ENCODE results near the gene DACH1. TPM values are rescaled to one million over a fixed set of nuclear protein-coding genes. Genes with fewer than 3 reads are reported as not detected.
"Not testable (repeated sequence)": the region's sequence is repeated elsewhere in the genome, so short reads cannot be mapped to it uniquely, and the experiment has no call there.

The DACH1 gene
- total RNA-seq, 1 experiment from 2014 or later, result 1.2 TPM

- no peaks in the 10 kb centered on the region for H3K9me3 ChIP-seq
- no peaks in the 10 kb centered on the region for H3K27me3 ChIP-seq (replicated peaks; ENCODE audit: control insufficient read depth, insufficient read depth, low read length)
- no peak for DNase-seq
- no peaks in the 10 kb centered on the region for H3K4me1 ChIP-seq
- no TSS peak for BruUV-seq (replicated peaks)
- Mint-ChIP-seq H3K4me3 (ENCODE audit: unreplicated experiment) (no peak overlapping the region), H3K27ac (ENCODE audit: unreplicated experiment) (no peak overlapping the region), H3K9me3 (ENCODE audit: unreplicated experiment) (no peaks in the 10 kb centered on the region), H3K36me3 (ENCODE audit: insufficient read depth, unreplicated experiment) (no peaks in the 10 kb centered on the region), H3K4me1 (ENCODE audit: low read depth, unreplicated experiment) (no peaks in the 10 kb centered on the region), H3K27me3 (ENCODE audit: insufficient read depth, unreplicated experiment) (no peaks in the 10 kb centered on the region)
- no peak for TF ChIP-seq CTCF (IDR thresholded peaks at IDR 0.05; ENCODE audit: insufficient read depth in 1 of 2, low read depth in 1 of 2, low read length in 1 of 2, severe bottlenecking in 1 of 2, unreplicated experiment in 1 of 2)
- intact Hi-C loops (cut with micrococcal nuclease; ENCODE audit: unreplicated experiment), result loop anchor here (10.0 kb wide), 1 partner anchor 68 kb away; no protein-coding TSS in a partner anchor
- CTCF ChIA-PET, result no interaction called here
- no peak overlapping the region for H3K4me3 ChIP-seq (ENCODE audit: low read depth, low read length)
- no peaks in the 10 kb centered on the region for H3K36me3 ChIP-seq (ENCODE audit: control insufficient read depth, insufficient read depth, low read length)
- POLR2A ChIA-PET, result interaction anchor here (0.6 kb wide), 1 partner anchor 103 kb away, joined by 12 read pairs; no protein-coding TSS in a partner anchor
These were observed 39.4 kb upstream of the DACH1 start for GRCh38 chr13:71906448-71906847.

GRCh38 chr13:71902676-71903075, 35.7 kb upstream of the DACH1 start:
- no peak overlapping the region for H3K27ac Mint-ChIP-seq (ENCODE audit: unreplicated experiment)
- BruUV-seq (replicated peaks), result no TSS peak
- no peak for TF ChIP-seq CTCF (IDR thresholded peaks at IDR 0.05; ENCODE audit: insufficient read depth in 1 of 2, low read depth in 1 of 2, low read length in 1 of 2, severe bottlenecking in 1 of 2, unreplicated experiment in 1 of 2)
- H3K36me3 Mint-ChIP-seq (ENCODE audit: insufficient read depth, unreplicated experiment), result no peaks in the 10 kb centered on the region
- Histone ChIP-seq H3K4me1 (no peaks in the 10 kb centered on the region), H3K27me3 (replicated peaks; ENCODE audit: control insufficient read depth, insufficient read depth, low read length) (no peaks in the 10 kb centered on the region), H3K36me3 (ENCODE audit: control insufficient read depth, insufficient read depth, low read length) (no peaks in the 10 kb centered on the region), H3K9me3 (no peaks in the 10 kb centered on the region), H3K4me3 (ENCODE audit: low read depth, low read length) (no peak overlapping the region)
- no peak for DNase-seq
- ChIA-PET POLR2A (no interaction called here), CTCF (no interaction called here)
- H3K27me3 Mint-ChIP-seq (ENCODE audit: insufficient read depth, unreplicated experiment), result no peaks in the 10 kb centered on the region
- no peaks in the 10 kb centered on the region for H3K4me1 Mint-ChIP-seq (ENCODE audit: low read depth, unreplicated experiment)
- H3K4me3 Mint-ChIP-seq (ENCODE audit: unreplicated experiment), result no peak overlapping the region
- intact Hi-C loops (cut with micrococcal nuclease; ENCODE audit: unreplicated experiment), result loop anchor here (10.0 kb wide), 1 partner anchor 72 kb away; no protein-coding TSS in a partner anchor
- no peaks in the 10 kb centered on the region for H3K9me3 Mint-ChIP-seq (ENCODE audit: unreplicated experiment)

GRCh38 chr13:71893506-71893905, 26.5 kb upstream of the DACH1 start:
- CTCF ChIA-PET; H3K36me3 ChIP-seq (ENCODE audit: control insufficient read depth, insufficient read depth, low read length); H3K27me3 ChIP-seq (replicated peaks; ENCODE audit: control insufficient read depth, insufficient read depth, low read length); H3K27me3 Mint-ChIP-seq (ENCODE audit: insufficient read depth, unreplicated experiment); H3K4me3 ChIP-seq (ENCODE audit: low read depth, low read length); DNase-seq; H3K9me3 Mint-ChIP-seq (ENCODE audit: unreplicated experiment); H3K4me1 ChIP-seq; H3K9me3 ChIP-seq; BruUV-seq (replicated peaks); H3K27ac Mint-ChIP-seq (ENCODE audit: unreplicated experiment); H3K4me3 Mint-ChIP-seq (ENCODE audit: unreplicated experiment); intact Hi-C loops (cut with micrococcal nuclease; ENCODE audit: unreplicated experiment); H3K4me1 Mint-ChIP-seq (ENCODE audit: low read depth, unreplicated experiment); H3K36me3 Mint-ChIP-seq (ENCODE audit: insufficient read depth, unreplicated experiment); POLR2A ChIA-PET: not testable (repeated sequence)

- H3K36me3 Mint-ChIP-seq (ENCODE audit: insufficient read depth, unreplicated experiment), result no peaks in the 10 kb centered on the region
- no peak overlapping the region for H3K27ac Mint-ChIP-seq (ENCODE audit: unreplicated experiment)
- Histone ChIP-seq H3K9me3 (no peaks in the 10 kb centered on the region; the same call in 1 of the 2 replicates), H3K36me3 (ENCODE audit: control insufficient read depth, insufficient read depth, low read length) (no peaks in the 10 kb centered on the region), H3K27me3 (replicated peaks; ENCODE audit: control insufficient read depth, insufficient read depth, low read length) (no peaks in the 10 kb centered on the region), H3K4me1 (no peaks in the 10 kb centered on the region), H3K4me3 (ENCODE audit: low read depth, low read length) (no peak overlapping the region)
- intact Hi-C loops (cut with micrococcal nuclease; ENCODE audit: unreplicated experiment), result no loop called here
- H3K27me3 Mint-ChIP-seq (ENCODE audit: insufficient read depth, unreplicated experiment), result no peaks in the 10 kb centered on the region
- no peaks in the 10 kb centered on the region for H3K9me3 Mint-ChIP-seq (ENCODE audit: unreplicated experiment)
- ChIA-PET CTCF (no interaction called here), POLR2A (no interaction called here)
- DNase-seq, result no peak
- no peak for TF ChIP-seq CTCF (IDR thresholded peaks at IDR 0.05; ENCODE audit: insufficient read depth in 1 of 2, low read depth in 1 of 2, low read length in 1 of 2, severe bottlenecking in 1 of 2, unreplicated experiment in 1 of 2)
- no TSS peak for BruUV-seq (replicated peaks)
- no peak overlapping the region for H3K4me3 Mint-ChIP-seq (ENCODE audit: unreplicated experiment)
- H3K4me1 Mint-ChIP-seq (ENCODE audit: low read depth, unreplicated experiment), result no peaks in the 10 kb centered on the region
These were observed 19.9 kb upstream of the DACH1 start for GRCh38 chr13:71886880-71887279.

All from Caco-2 (cell line).